ENCODE results near the gene JUND. TPM values are rescaled to one million over a fixed set of nuclear protein-coding genes. Genes with fewer than 3 reads are reported as not detected.
A peak's percentile ranks its signal among the peaks of the same experiment; 100 is the strongest.

The JUND gene
- total RNA-seq, 5 donors from 2014 or later (not counting 1 experiment from before 2014, with no cell fraction given) = 247 to 1,161 (median 272) TPM

DNA sequence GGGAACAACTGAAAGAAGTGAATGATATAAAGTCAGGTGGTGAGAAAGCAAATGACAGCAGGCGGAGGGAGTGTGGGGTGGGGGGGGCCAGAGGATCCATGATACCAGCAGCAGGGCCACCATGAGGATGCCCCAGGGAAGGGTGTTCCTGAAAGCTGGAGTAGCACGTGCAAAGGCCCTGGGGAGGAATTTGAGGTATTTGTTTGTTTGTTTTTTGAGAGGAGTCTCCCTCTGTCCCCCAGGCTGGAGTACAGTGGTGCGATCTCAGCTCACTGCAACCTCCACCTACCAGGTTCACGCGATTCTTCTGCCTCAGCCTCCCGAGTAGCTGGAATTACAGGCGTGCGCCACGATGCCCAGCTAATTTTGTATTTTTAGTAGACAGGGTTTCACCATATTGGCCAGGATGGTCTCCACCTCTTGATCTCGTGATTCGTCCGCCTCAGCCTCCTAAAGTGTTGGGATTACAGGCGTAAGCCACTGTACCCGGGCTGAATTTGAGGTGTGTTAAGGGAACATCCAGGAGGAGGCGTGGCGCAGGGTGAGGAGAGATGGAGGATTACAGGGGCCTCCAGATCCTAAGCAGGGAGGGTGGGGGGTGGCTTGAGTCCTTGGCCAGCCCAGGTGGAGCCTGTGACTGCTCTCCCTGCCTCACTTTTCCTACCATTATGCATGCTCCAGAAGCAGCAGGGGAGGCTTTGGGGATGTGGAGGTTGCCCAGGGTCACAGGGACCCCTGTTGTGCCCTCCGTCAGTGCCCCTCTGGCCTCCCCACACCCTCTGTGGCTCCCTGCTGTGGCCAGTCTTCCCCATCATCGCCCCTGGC lies 12.4 kb upstream of the JUND start:
- ATAC-seq (replicated peaks in 1 of 4) (no peak), DNase-seq (peak in 1 of 35 experiments; percentile 11)
- H3K27me3 Mint-ChIP-seq = no peaks in the 10 kb centered on the region
- H3K27ac ChIP-seq (ENCODE audit: low read length) = peak overlapping the region; percentile 100
- H3K27me3 ChIP-seq (replicated peaks in 1 of 2; ENCODE audit: control insufficient read depth in 2 of 2, extremely low read depth in 1 of 2, insufficient read depth in 2 of 2, low read length in 1 of 2) = no peaks in the 10 kb centered on the region
- H3K4me3 Mint-ChIP-seq = peak overlapping the region; percentile 86 to 89 (median 89)
- peak overlapping the region; percentile 91 to 92 for H3K27ac Mint-ChIP-seq
- no peaks in the 10 kb centered on the region for H3K9me3 Mint-ChIP-seq
- H3K9me3 ChIP-seq = no peaks in the 10 kb centered on the region
- no peaks in the 10 kb centered on the region for H3K36me3 Mint-ChIP-seq
- POLR2A ChIA-PET = interaction anchor here (1.0 to 4.5 kb wide), 3 partner anchors 12 to 14 kb away, joined by 13 to 95 read pairs (median 28); partner anchors contain the start of gene JUND (in 2 of the 2)
- H3K4me1 ChIP-seq (ENCODE audit: control insufficient read depth in 1 of 2, extremely low read depth in 1 of 2, insufficient read depth in 2 of 2, low read length in 2 of 2) = peaks cover 14 to 64% of the 10 kb centered on the region in 2 experiments
- peaks cover 49 to 69% (median 54%) of the 10 kb centered on the region in 3 donors for H3K4me1 Mint-ChIP-seq
- WGBS (ENCODE audit: insufficient coverage) = 75% methylated on average over 7 of the region's 18 CpGs
- peak overlapping the region in 1 of 2 donors; percentile 94 for H3K4me3 ChIP-seq (ENCODE audit: control insufficient read depth in 1 of 2, extremely low read depth in 1 of 2, low read length in 1 of 2)
- H3K36me3 ChIP-seq (ENCODE audit: control insufficient read depth in 2 of 2, extremely low read depth in 1 of 2, insufficient read depth in 1 of 2, low read length in 1 of 2) = no peaks in the 10 kb centered on the region
- CTCF ChIA-PET = interaction anchor here in 1 of 2 donors (0.9 to 2.4 kb wide), 2 partner anchors 11 to 12 kb away, joined by 3 to 15 read pairs; partner anchors contain the start of gene JUND

DNA sequence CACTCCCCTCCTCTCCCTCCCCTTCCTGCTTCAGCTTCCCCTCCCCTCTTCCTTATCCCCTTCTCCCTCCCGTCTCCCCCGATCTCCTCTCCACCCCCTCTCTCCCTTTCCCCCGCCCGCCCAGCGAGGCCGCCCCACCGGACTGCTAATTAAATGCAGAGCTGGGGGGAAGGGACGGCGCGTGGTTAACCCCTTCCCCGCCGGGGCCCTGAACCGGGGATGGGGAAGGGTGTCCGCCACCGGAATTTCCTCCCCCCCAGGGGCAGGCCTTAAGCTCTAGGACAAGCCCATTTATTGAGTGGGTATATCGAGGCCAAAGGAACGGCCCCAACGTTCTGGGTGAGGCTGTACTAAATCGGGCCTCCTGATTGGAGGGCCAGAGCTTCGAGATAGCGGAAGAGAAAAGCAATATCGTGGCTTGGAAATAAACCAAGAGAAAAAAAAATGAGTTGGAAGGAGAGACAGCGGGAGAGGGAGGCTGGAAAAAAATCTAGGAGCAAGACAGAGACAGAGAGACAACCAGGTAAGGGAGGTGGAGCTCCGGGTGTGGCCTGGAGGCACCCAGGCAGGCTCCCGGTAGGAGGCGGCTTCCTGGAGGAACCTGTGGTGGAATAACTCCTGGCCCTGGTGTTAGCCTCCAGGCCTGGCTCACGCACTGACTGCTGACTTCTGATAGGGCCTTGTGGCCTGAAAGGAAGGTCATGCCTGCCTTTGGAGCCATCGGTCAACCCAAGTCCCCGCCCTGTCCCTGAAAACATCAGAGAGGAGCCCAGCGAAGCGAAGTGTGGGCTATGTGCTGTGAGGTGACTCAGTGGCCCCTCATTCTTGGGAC lies 11.6 kb upstream of the JUND start:
- 31% methylated on average over 16 of the region's 31 CpGs for WGBS (ENCODE audit: insufficient coverage)

DNA sequence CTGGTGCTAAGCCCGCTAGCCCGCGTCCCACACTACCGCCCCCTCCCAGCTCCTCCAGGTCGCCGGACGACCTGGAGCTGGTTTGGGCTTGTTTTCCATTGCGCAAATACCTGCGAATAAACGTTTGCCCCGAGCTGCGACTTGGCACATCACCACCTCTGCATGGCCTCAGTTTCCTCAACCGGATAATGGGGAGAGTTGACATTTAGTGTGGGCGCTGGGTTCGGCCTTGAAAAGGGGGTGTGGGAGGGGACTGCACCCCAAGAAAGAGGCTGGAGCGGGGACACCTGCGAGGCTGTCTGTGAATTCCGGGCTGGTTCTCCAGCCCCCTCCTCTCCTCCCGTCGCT lies 11.0 kb upstream of the JUND start:
- peak in 2 of 35 experiments; percentile 32 to 61 for DNase-seq
- Histone ChIP-seq H3K4me1 (ENCODE audit: control insufficient read depth in 1 of 2, extremely low read depth in 1 of 2, insufficient read depth in 2 of 2, low read length in 2 of 2) (peaks cover 14 to 77% of the 10 kb centered on the region in 2 experiments), H3K36me3 (ENCODE audit: control insufficient read depth in 2 of 2, extremely low read depth in 1 of 2, insufficient read depth in 1 of 2, low read length in 1 of 2) (no peaks in the 10 kb centered on the region), H3K4me3 (ENCODE audit: control insufficient read depth in 1 of 2, extremely low read depth in 1 of 2, low read length in 1 of 2) (peak overlapping the region; percentile 79 to 94), H3K27ac (ENCODE audit: low read length) (peak overlapping the region; percentile 100), H3K9me3 (no peaks in the 10 kb centered on the region), H3K27me3 (replicated peaks in 1 of 2; ENCODE audit: control insufficient read depth in 2 of 2, extremely low read depth in 1 of 2, insufficient read depth in 2 of 2, low read length in 1 of 2) (no peaks in the 10 kb centered on the region)
- H3K9me3 Mint-ChIP-seq = no peaks in the 10 kb centered on the region
- ChIA-PET POLR2A (interaction anchor here (0.6 to 4.5 kb wide), 8 partner anchors 11 to 26 kb away, joined by 3 to 95 read pairs (median 8); partner anchors contain the start of gene JUND (in 2 of the 2)), CTCF (interaction anchor here in 1 of 2 donors (0.7 to 2.4 kb wide), 3 partner anchors 11 to 181 kb away, joined by 3 to 15 read pairs (median 7); partner anchors contain the start of gene JUND)
- ATAC-seq (replicated peaks in 1 of 4) = no peak
- peak overlapping the region; percentile 86 to 89 (median 89) for H3K4me3 Mint-ChIP-seq
- WGBS (ENCODE audit: insufficient coverage) = 0% methylated on average over 14 of the region's 20 CpGs
- no peaks in the 10 kb centered on the region for H3K27me3 Mint-ChIP-seq
- H3K4me1 Mint-ChIP-seq = peaks cover 47 to 69% (median 55%) of the 10 kb centered on the region in 3 donors
- H3K36me3 Mint-ChIP-seq = no peaks in the 10 kb centered on the region
- peak overlapping the region; percentile 77 to 96 for H3K27ac Mint-ChIP-seq

More for the DNA sequence above, 11.6 kb upstream of the JUND start:
- Mint-ChIP-seq H3K4me1 (peaks cover 47 to 69% (median 55%) of the 10 kb centered on the region in 3 donors), H3K27ac (peak overlapping the region; percentile 91 to 96), H3K9me3 (no peaks in the 10 kb centered on the region), H3K36me3 (no peaks in the 10 kb centered on the region), H3K27me3 (no peaks in the 10 kb centered on the region), H3K4me3 (peak overlapping the region; percentile 86 to 89 (median 89))
- peaks cover 14 to 72% of the 10 kb centered on the region in 2 experiments for H3K4me1 ChIP-seq (ENCODE audit: control insufficient read depth in 1 of 2, extremely low read depth in 1 of 2, insufficient read depth in 2 of 2, low read length in 2 of 2)
- H3K27me3 ChIP-seq (replicated peaks in 1 of 2; ENCODE audit: control insufficient read depth in 2 of 2, extremely low read depth in 1 of 2, insufficient read depth in 2 of 2, low read length in 1 of 2) = no peaks in the 10 kb centered on the region
- ChIA-PET POLR2A (interaction anchor here (0.6 to 4.5 kb wide), 7 partner anchors 11 to 26 kb away, joined by 3 to 95 read pairs (median 6); partner anchors contain the start of gene JUND (in 2 of the 2)), CTCF (interaction anchor here in 1 of 2 donors (0.7 to 2.4 kb wide), 4 partner anchors 12 to 181 kb away, joined by 3 to 15 read pairs (median 5); partner anchors contain the start of gene JUND)
- peak overlapping the region; percentile 79 to 94 for H3K4me3 ChIP-seq (ENCODE audit: control insufficient read depth in 1 of 2, extremely low read depth in 1 of 2, low read length in 1 of 2)
- DNase-seq = peak in 3 of 35 experiments; percentile 40 to 47 (median 41)
- peak overlapping the region; percentile 100 for H3K27ac ChIP-seq (ENCODE audit: low read length)
- no peaks in the 10 kb centered on the region for H3K36me3 ChIP-seq (ENCODE audit: control insufficient read depth in 2 of 2, extremely low read depth in 1 of 2, insufficient read depth in 1 of 2, low read length in 1 of 2)
- ATAC-seq (replicated peaks in 1 of 4) = no peak
- no peaks in the 10 kb centered on the region for H3K9me3 ChIP-seq

DNA sequence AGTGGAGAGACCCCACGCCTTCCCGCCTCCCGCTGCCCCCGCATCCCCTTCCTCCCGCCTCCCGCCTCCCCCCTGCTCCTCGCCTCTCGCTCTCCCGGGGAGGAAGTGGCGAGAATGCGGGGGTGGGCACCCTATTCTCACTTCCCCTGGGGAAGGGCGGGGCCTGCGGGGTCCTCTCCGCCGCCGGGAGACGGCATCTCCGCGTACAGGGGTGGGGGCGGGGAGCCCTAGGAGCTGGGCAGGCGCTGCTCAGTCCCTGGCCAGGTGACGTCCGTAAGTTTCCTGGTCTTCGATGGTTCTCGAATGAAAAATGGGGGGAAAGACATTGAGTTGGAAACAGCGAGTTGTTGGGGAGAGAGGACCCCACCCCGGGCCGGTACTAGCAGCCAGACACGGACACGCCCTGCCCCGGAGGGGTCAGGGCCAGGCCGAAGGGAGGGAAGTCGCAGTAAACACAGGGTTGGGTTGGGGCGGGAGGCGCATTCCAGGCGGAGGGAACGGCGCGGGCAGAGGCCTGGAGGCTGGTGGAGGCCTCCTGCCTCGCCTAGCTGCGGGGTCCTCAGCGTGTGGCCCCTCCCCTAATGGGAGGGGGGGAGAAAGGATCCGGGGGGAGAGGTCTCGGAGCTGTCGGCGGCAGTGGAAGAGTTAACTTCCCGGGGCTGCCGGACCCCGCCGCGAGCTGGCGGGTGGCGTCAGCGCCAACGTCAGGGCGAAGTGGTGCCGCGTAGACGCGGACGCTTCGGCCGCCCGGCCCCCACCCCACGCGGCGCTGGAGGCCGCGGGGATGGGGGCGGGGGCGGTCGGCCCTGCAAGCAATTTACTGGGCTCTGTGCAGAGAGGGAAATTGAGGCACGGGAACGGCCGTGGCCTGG lies 10.4 kb upstream of the JUND start:
- H3K4me3 Mint-ChIP-seq = peak overlapping the region; percentile 86 to 89 (median 89)
- Histone ChIP-seq H3K27ac (ENCODE audit: low read length) (peak overlapping the region; percentile 100), H3K27me3 (replicated peaks in 1 of 2; ENCODE audit: control insufficient read depth in 2 of 2, extremely low read depth in 1 of 2, insufficient read depth in 2 of 2, low read length in 1 of 2) (no peaks in the 10 kb centered on the region), H3K36me3 (ENCODE audit: control insufficient read depth in 2 of 2, extremely low read depth in 1 of 2, insufficient read depth in 1 of 2, low read length in 1 of 2) (no peaks in the 10 kb centered on the region), H3K9me3 (no peaks in the 10 kb centered on the region), H3K4me1 (ENCODE audit: control insufficient read depth in 1 of 2, extremely low read depth in 1 of 2, insufficient read depth in 2 of 2, low read length in 2 of 2) (peaks cover 14 to 79% of the 10 kb centered on the region in 2 experiments), H3K4me3 (ENCODE audit: control insufficient read depth in 1 of 2, extremely low read depth in 1 of 2, low read length in 1 of 2) (peak overlapping the region; percentile 79 to 94)
- H3K36me3 Mint-ChIP-seq = no peaks in the 10 kb centered on the region
- peaks cover 46 to 69% (median 58%) of the 10 kb centered on the region in 3 donors for H3K4me1 Mint-ChIP-seq
- WGBS (ENCODE audit: insufficient coverage) = 0% methylated on average over 55 of the region's 75 CpGs
- no peaks in the 10 kb centered on the region for H3K9me3 Mint-ChIP-seq
- ATAC-seq (replicated peaks in 1 of 4) (peak; percentile 42 to 56 (median 52)), DNase-seq (peak in 34 of 35 experiments; percentile 56 to 86 (median 72))
- CTCF ChIA-PET = interaction anchor here in 1 of 2 donors (1.0 to 2.4 kb wide), 2 partner anchors 10 to 13 kb away, joined by 3 to 15 read pairs; partner anchors contain the start of gene JUND
- POLR2A ChIA-PET = interaction anchor here (0.6 to 4.5 kb wide), 5 partner anchors 10 to 27 kb away, joined by 3 to 95 read pairs (median 13); partner anchors contain the start of gene JUND (in 2 of the 2)
- H3K27me3 Mint-ChIP-seq = no peaks in the 10 kb centered on the region
- peak overlapping the region; percentile 93 to 96 for H3K27ac Mint-ChIP-seq

DNA sequence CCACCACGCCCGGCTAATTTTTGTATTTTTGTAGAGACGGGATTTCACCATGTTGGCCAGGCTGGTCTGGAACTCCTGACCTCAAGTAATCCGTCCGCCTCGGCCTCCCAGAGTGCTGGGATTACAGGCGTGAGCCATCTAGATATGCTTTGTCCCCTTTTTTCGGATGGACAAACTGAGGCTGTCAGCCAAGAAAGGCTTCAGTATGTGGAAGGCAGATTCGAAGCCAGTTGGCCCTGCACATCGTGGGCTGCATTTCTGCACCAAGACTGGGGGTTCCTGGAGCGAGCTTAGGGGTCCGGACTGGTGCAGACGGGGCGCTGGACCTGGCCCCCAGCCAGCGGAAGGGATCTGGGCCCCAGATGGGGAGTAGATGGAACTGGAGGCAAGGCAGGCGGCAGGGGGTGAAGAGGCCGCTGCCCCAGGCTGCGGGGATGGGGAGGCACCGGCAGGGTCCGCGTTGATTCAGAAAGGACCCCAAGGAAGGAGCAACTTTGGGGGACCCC lies 9.7 kb upstream of the JUND start:
- WGBS (ENCODE audit: insufficient coverage) = 30% methylated on average over 19 of the region's 21 CpGs
- no peaks in the 10 kb centered on the region for H3K36me3 ChIP-seq (ENCODE audit: control insufficient read depth in 2 of 2, extremely low read depth in 1 of 2, insufficient read depth in 1 of 2, low read length in 1 of 2)
- peak overlapping the region; percentile 93 to 96 for H3K27ac Mint-ChIP-seq
- ChIA-PET CTCF (interaction anchor here (0.6 to 2.4 kb wide), 5 partner anchors 9 to 37 kb away, joined by 3 to 15 read pairs (median 4); partner anchors contain the start of gene JUND (in 1 of the 2)), POLR2A (interaction anchor here in 1 of 2 donors (1.9 to 4.5 kb wide), 2 partner anchors 11 to 14 kb away, joined by 13 to 95 read pairs; partner anchors contain the start of gene JUND)
- peak in 3 of 35 experiments; percentile 25 to 50 (median 40) for DNase-seq
- peak in 1 of 4 experiments; percentile 0 for ATAC-seq (replicated peaks in 1 of 4)
- peaks cover 49 to 68% (median 66%) of the 10 kb centered on the region in 3 donors for H3K4me1 Mint-ChIP-seq
- no peaks in the 10 kb centered on the region for H3K9me3 Mint-ChIP-seq
- no peaks in the 10 kb centered on the region for H3K36me3 Mint-ChIP-seq
- no peaks in the 10 kb centered on the region for H3K9me3 ChIP-seq
- no peaks in the 10 kb centered on the region for H3K27me3 ChIP-seq (replicated peaks in 1 of 2; ENCODE audit: control insufficient read depth in 2 of 2, extremely low read depth in 1 of 2, insufficient read depth in 2 of 2, low read length in 1 of 2)
- H3K27ac ChIP-seq (ENCODE audit: low read length) = peak overlapping the region; percentile 100
- H3K4me1 ChIP-seq (ENCODE audit: control insufficient read depth in 1 of 2, extremely low read depth in 1 of 2, insufficient read depth in 2 of 2, low read length in 2 of 2) = peaks cover 14 to 81% of the 10 kb centered on the region in 2 experiments
- H3K4me3 ChIP-seq (ENCODE audit: control insufficient read depth in 1 of 2, extremely low read depth in 1 of 2, low read length in 1 of 2) = peak overlapping the region; percentile 19 to 94
- H3K4me3 Mint-ChIP-seq = peak overlapping the region; percentile 66 to 89 (median 89)
- no peaks in the 10 kb centered on the region for H3K27me3 Mint-ChIP-seq
